PC-9 (cell line): Measurements from ENCODE around the gene ZBTB21.

Experiments
- EZH2 ChIP-seq: fragments of 200-600 bp; sonication (generic); IDR thresholded peaks from 2 replicates; pipeline ENCODE4 v1.8.0; 2017; ENCODE audit warnings: antibody characterized with exemption, low read depth
- TF ChIP-seq, protein P1 (sequence below): fragments of 200-600 bp; sonication (generic); conservative IDR thresholded peaks from 2 replicates; pipeline ENCODE4 v1.6.1; 2017; ENCODE audit warnings: mixed run types, antibody characterized with exemption, mild to moderate bottlenecking, moderate library complexity

DNA sequence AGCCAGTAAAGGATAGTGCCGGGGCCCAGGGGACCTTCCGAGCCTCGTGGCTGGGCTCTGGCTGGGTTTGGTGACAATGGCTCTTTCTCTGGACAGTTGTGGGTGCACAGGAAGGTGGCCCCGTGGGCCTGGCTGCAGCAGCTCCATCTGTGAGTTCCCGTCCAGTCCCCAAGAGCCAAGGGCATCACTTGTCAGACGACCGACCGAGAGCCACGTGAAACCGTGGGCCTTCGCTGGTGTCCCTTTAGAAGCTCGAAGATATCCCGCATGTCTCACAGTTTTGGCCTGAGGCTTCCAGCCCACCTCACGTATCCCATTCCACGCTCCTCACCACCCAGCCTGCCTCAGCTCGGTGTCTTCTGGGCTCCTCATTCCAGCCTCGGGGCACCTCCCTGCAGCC lies 33.8 kb upstream of the ZBTB21 start:
- TF ChIP-seq, protein P1, sequence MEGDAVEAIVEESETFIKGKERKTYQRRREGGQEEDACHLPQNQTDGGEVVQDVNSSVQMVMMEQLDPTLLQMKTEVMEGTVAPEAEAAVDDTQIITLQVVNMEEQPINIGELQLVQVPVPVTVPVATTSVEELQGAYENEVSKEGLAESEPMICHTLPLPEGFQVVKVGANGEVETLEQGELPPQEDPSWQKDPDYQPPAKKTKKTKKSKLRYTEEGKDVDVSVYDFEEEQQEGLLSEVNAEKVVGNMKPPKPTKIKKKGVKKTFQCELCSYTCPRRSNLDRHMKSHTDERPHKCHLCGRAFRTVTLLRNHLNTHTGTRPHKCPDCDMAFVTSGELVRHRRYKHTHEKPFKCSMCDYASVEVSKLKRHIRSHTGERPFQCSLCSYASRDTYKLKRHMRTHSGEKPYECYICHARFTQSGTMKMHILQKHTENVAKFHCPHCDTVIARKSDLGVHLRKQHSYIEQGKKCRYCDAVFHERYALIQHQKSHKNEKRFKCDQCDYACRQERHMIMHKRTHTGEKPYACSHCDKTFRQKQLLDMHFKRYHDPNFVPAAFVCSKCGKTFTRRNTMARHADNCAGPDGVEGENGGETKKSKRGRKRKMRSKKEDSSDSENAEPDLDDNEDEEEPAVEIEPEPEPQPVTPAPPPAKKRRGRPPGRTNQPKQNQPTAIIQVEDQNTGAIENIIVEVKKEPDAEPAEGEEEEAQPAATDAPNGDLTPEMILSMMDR: no peak
- TF ChIP-seq EZH2: no peak
